Fibroblast of lung (primary cell): ENCODE results near the gene LDLRAD4.

Experiments
- CTCF ChIP-seq, 2 donors: IDR thresholded peaks in 1 of 2; conservative IDR thresholded peaks in 1 of 2; 1 replicate in 1 of 2; 2 replicates in 1 of 2; pipeline ENCODE4 v1.5.1; 2011 to 2012; ENCODE audit warnings: low read length in 2 of 2, control low read depth in 1 of 2, inconsistent platforms in 1 of 2, low read depth in 1 of 2, mild to moderate bottlenecking in 1 of 2
- EZH2 ChIP-seq: IDR thresholded peaks from 2 replicates; pipeline ENCODE4 v1.5.1; 2012; ENCODE audit warnings: low read length, control low read depth, mild to moderate bottlenecking; ENCODE audit errors: missing control alignments

DNA sequence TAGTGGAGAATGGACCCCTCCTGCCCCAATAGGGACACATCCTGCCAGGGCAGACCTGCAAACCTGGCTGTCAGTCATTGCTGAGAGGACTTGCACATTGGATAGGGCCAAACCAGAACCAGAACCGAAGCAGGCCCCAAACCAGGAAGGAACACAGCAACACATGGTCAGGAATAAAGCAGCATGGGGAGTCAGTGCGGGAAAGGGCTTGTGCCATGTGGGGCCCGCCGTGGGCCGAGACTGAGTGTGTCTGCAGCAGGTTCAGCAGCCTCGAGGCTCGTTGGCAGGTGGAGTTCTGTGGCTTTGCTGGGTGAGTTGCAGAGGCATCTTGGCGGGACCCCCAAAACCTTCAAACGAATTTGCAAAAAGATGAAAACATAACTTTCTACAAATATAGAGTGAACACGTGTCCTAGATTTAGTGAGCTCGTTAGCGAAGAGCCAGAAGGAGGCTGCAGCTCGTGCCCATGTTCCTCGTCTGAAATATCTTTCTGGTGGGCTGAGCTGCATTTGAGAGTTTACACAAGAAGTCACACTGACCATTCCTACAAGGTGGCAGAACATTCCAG lies 44.9 kb upstream of the LDLRAD4 start:
- TF ChIP-seq CTCF (conservative IDR thresholded peaks at IDR 0.05 in 1 of 2, IDR thresholded peaks at IDR 0.05 in 1 of 2; ENCODE audit: low read depth in 1 of 2, low read length in 2 of 2): no peak
- no peak for TF ChIP-seq EZH2
